ENCODE results near the gene BLM. TPM values are rescaled to one million over a fixed set of nuclear protein-coding genes. Genes with fewer than 3 reads are reported as not detected.

BLM gene
- total RNA-seq, 1 donor = 5.8 TPM

- Histone ChIP-seq H3K27me3 (ENCODE audit: insufficient read depth, low read length) (no peaks in the 10 kb centered on the region), H3K4me3 (ENCODE audit: low read length) (no peak overlapping the region), H3K9me3 (ENCODE audit: low read depth, low read length) (no peaks in the 10 kb centered on the region), H3K4me1 (ENCODE audit: insufficient read depth, low read length) (peaks cover 47% of the 10 kb centered on the region)
Observed at GRCh38 chr15:90810354-90810753, 93.2 kb downstream of the BLM start.

GRCh38 chr15:90812171-90812957 lies 95.2 kb downstream of the BLM start:
- H3K9me3 ChIP-seq (ENCODE audit: low read depth, low read length) = no peaks in the 10 kb centered on the region
- H3K4me1 ChIP-seq (ENCODE audit: insufficient read depth, low read length) = peaks cover 62% of the 10 kb centered on the region
- no peak overlapping the region for H3K4me3 ChIP-seq (ENCODE audit: low read length)
- no peaks in the 10 kb centered on the region for H3K27me3 ChIP-seq (ENCODE audit: insufficient read depth, low read length)

- Histone ChIP-seq H3K27me3 (ENCODE audit: insufficient read depth, low read length) (no peaks in the 10 kb centered on the region), H3K9me3 (ENCODE audit: low read depth, low read length) (no peaks in the 10 kb centered on the region), H3K4me3 (ENCODE audit: low read length) (no peak overlapping the region), H3K4me1 (ENCODE audit: insufficient read depth, low read length) (peaks cover 68% of the 10 kb centered on the region)
Observed at GRCh38 chr15:90812958-90813265, 95.8 kb downstream of the BLM start.

- no peak overlapping the region for H3K4me3 ChIP-seq (ENCODE audit: low read length)
- H3K9me3 ChIP-seq (ENCODE audit: low read depth, low read length) = no peaks in the 10 kb centered on the region
- no peaks in the 10 kb centered on the region for H3K27me3 ChIP-seq (ENCODE audit: insufficient read depth, low read length)
- H3K4me1 ChIP-seq (ENCODE audit: insufficient read depth, low read length) = peaks cover 69% of the 10 kb centered on the region
Observed at GRCh38 chr15:90813796-90814190, 96.6 kb downstream of the BLM start.

GRCh38 chr15:90814191-90814821 lies 97.2 kb downstream of the BLM start:
- peaks cover 68% of the 10 kb centered on the region for H3K4me1 ChIP-seq (ENCODE audit: insufficient read depth, low read length)
- no peaks in the 10 kb centered on the region for H3K27me3 ChIP-seq (ENCODE audit: insufficient read depth, low read length)
- no peaks in the 10 kb centered on the region for H3K9me3 ChIP-seq (ENCODE audit: low read depth, low read length)
- no peak overlapping the region for H3K4me3 ChIP-seq (ENCODE audit: low read length)

- Histone ChIP-seq H3K9me3 (ENCODE audit: low read depth, low read length) (no peaks in the 10 kb centered on the region), H3K4me1 (ENCODE audit: insufficient read depth, low read length) (peaks cover 72% of the 10 kb centered on the region), H3K4me3 (ENCODE audit: low read length) (no peak overlapping the region), H3K27me3 (ENCODE audit: insufficient read depth, low read length) (no peaks in the 10 kb centered on the region)
Observed at GRCh38 chr15:90816401-90817116, 99.4 kb downstream of the BLM start.

- Histone ChIP-seq H3K27me3 (ENCODE audit: insufficient read depth, low read length) (no peaks in the 10 kb centered on the region), H3K9me3 (ENCODE audit: low read depth, low read length) (no peaks in the 10 kb centered on the region), H3K4me3 (ENCODE audit: low read length) (no peak overlapping the region), H3K4me1 (ENCODE audit: insufficient read depth, low read length) (peaks cover 63% of the 10 kb centered on the region)
Observed at GRCh38 chr15:90817117-90818057, 100.2 kb downstream of the BLM start.

GRCh38 chr15:90818251-90819210 lies 101.4 kb downstream of the BLM start:
- H3K4me1 ChIP-seq (ENCODE audit: insufficient read depth, low read length) = peaks cover 52% of the 10 kb centered on the region
- no peaks in the 10 kb centered on the region for H3K27me3 ChIP-seq (ENCODE audit: insufficient read depth, low read length)
- H3K4me3 ChIP-seq (ENCODE audit: low read length) = no peak overlapping the region

GRCh38 chr15:90819390-90819789 lies 102.2 kb downstream of the BLM start:
- Histone ChIP-seq H3K4me1 (ENCODE audit: insufficient read depth, low read length) (peaks cover 51% of the 10 kb centered on the region), H3K4me3 (ENCODE audit: low read length) (no peak overlapping the region), H3K27me3 (ENCODE audit: insufficient read depth, low read length) (no peaks in the 10 kb centered on the region), H3K9me3 (ENCODE audit: low read depth, low read length) (no peaks in the 10 kb centered on the region)

More at GRCh38 chr15:90818251-90819210, 101.4 kb downstream of the BLM start:
- no peaks in the 10 kb centered on the region for H3K9me3 ChIP-seq (ENCODE audit: low read depth, low read length)

GRCh38 chr15:90819850-90820249 lies 102.7 kb downstream of the BLM start:
- Histone ChIP-seq H3K9me3 (ENCODE audit: low read depth, low read length) (no peaks in the 10 kb centered on the region), H3K4me1 (ENCODE audit: insufficient read depth, low read length) (peaks cover 50% of the 10 kb centered on the region), H3K4me3 (ENCODE audit: low read length) (no peak overlapping the region), H3K27me3 (ENCODE audit: insufficient read depth, low read length) (no peaks in the 10 kb centered on the region)

GRCh38 chr15:90820481-90820880 lies 103.3 kb downstream of the BLM start:
- Histone ChIP-seq H3K27me3 (ENCODE audit: insufficient read depth, low read length) (no peaks in the 10 kb centered on the region), H3K4me3 (ENCODE audit: low read length) (no peak overlapping the region), H3K9me3 (ENCODE audit: low read depth, low read length) (no peaks in the 10 kb centered on the region), H3K4me1 (ENCODE audit: insufficient read depth, low read length) (peaks cover 50% of the 10 kb centered on the region)

GRCh38 chr15:90822204-90822955 lies 105.2 kb downstream of the BLM start:
- Histone ChIP-seq H3K4me1 (ENCODE audit: insufficient read depth, low read length) (peaks cover 35% of the 10 kb centered on the region), H3K27me3 (ENCODE audit: insufficient read depth, low read length) (no peaks in the 10 kb centered on the region), H3K4me3 (ENCODE audit: low read length) (no peak overlapping the region), H3K9me3 (ENCODE audit: low read depth, low read length) (no peaks in the 10 kb centered on the region)

- Histone ChIP-seq H3K9me3 (ENCODE audit: low read depth, low read length) (no peaks in the 10 kb centered on the region), H3K27me3 (ENCODE audit: insufficient read depth, low read length) (no peaks in the 10 kb centered on the region), H3K4me1 (ENCODE audit: insufficient read depth, low read length) (peaks cover 25% of the 10 kb centered on the region)
Observed at GRCh38 chr15:90823455-90823974, 106.4 kb downstream of the BLM start.

More at GRCh38 chr15:90823455-90823974, 106.4 kb downstream of the BLM start:
- no peak overlapping the region for H3K4me3 ChIP-seq (ENCODE audit: low read length)
